Ramos (cell line): Measurements from ENCODE around the gene CYB5B.

Source experiments
- in situ Hi-C: fragments of 300-500 bp; cut with MboI; formaldehyde crosslinking; loops from one replicate; pipeline ENCODE4 v1.14.3; 2022; ENCODE audit warnings: low sequenced_read_pairs; ENCODE audit not compliant: unreplicated experiment

The CYB5B gene

GRCh38 chr16:69481901-69482341, 57.5 kb downstream of the CYB5B start:
- in situ Hi-C loops, result no loop called here

DNA sequence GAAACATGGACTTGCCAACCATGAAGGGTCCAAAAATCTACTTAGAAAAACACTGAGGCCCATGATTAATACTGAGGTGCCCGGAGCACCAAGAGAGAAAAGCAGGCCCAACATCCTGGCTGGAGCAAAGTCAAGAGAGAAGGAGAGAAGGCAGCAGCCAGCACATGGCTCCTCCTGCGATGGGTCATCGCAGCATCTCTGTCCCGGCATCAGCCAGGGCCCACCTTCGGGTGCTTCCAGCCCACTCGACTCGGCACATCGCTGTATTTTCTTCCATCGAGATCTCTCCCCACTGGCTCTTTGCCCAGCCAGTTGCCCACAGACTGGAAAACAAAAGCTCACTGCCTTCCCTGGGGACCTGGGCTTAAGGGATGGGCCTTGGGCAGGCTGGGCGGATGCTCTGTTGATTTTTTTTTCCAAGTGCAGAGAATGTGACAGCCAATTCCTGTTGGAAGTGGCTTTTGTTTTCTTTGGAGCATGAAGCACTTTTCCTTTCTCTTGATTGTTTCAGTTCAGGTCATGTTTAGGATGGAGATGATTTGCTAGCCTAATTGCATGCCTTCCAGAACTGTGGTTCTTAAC, 58.1 kb downstream of the CYB5B start:
- in situ Hi-C loops, result no loop called here

- in situ Hi-C loops, result no loop called here
These were observed 59.2 kb downstream of the CYB5B start for GRCh38 chr16:69483611-69484010.

DNA sequence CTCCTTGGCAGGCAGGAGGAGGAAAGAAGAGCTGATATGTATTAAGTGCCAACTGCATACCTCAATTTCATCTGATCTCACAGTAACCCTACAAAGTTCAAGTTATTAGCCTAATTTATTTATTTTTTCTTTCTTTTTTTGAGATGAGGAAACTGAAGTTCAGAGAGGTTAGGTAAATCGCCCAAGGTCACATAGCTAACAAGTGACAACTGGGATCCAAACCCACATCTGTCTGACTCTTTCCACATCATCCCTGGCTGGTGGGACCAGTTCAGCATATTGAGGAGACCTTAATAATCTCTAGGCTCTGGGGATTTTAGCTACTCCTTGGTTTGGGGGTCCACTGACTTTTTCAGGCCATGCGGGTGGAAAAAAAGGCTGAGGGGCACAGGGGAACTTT, 60.9 kb downstream of the CYB5B start:
- in situ Hi-C loops, result no loop called here

DNA sequence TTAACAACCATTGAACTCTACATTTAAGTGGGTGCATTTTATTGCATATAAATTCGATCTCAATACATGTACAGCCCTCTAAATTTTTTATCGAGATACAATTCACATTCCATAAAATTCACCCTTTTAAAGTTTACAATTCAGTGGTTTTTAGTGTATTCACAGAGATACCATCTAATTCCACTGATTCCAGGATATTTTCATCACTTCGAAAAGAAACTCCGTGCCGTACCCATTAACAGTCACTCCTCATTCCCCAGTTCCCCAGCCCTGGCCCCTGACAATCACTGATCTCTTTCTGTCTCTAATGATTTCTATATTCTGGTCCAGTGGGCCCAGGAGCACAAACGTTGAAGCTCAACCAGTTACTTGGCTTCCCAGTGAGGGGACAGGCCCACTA, 61.4 kb downstream of the CYB5B start:
- in situ Hi-C loops, result no loop called here

GRCh38 chr16:69486272-69486671, 61.9 kb downstream of the CYB5B start:
- in situ Hi-C loops, result no loop called here

- in situ Hi-C loops, result no loop called here
These were observed 62.3 kb downstream of the CYB5B start for GRCh38 chr16:69486724-69487123.

DNA sequence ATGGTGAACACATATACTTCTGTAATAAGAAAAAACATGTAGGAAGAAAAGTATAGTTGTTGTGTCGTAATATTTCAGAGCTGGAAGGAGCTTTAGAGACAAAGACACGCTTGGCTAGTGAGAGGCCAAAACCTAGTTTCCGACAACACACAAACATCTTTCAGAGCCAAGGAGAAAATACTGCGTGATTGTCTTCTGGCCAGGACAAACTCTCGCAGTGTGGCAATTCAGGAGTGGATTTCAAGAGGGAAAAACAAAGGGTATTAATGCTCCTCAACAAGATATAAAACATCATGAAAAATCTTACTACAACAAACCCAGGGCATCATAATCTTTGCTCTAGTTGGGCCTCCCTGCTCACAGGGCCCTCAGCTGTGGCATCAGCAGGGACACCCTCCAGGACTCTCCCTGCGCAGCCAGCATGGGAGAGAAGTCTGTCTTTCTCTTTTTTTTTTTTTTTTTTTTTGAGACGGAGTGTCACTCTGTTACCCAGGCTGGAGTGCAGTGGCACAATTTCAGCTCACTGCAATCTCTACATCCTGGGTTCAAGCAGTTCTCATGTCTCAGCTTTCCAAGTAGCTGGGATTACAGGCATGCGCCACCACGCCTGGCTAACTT, 66.4 kb downstream of the CYB5B start:
- in situ Hi-C loops, result no loop called here

DNA sequence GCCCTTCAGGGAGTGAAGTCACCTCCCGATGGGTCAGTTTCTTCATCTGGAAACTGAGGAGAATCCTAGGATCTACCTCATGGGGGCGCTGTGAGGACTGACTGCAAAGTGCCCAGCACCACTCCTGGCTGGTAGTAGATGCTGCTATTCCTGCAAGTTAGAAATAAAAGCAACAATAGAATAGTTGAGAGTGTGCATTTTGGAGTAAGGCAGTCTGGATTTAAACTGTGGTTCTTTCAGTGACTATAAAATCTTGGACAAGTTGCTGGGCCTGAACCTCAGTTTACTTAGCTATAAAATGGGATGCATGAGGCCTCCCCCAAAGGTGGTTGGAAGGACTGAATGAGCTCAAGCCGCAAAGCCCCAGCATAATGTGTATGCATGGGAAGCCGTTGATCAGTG, 70.6 kb downstream of the CYB5B start:
- in situ Hi-C loops, result no loop called here

DNA sequence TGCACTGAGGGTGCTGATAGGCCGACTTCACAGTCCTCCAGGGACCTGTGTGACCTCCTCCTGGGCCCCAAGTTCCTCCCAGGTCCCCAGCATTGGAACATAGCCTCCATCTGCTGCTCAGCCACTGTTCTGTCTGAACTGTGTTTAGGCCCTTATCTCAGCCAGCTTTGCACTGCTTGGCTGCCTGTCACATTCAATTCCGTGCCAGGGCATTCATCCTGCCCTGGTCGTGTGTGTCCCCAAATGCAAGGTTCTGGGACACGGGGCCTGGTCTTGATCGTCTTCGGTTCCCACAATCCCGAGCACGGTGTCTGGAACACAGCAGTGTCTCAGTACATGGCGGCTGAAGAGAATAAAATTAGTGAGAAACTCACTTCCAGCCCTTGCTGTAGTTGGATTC, 71.4 kb downstream of the CYB5B start:
- in situ Hi-C loops, result no loop called here

GRCh38 chr16:69496376-69496775, 72.0 kb downstream of the CYB5B start:
- in situ Hi-C loops, result no loop called here

GRCh38 chr16:69496896-69497295, 72.5 kb downstream of the CYB5B start:
- in situ Hi-C loops, result no loop called here

DNA sequence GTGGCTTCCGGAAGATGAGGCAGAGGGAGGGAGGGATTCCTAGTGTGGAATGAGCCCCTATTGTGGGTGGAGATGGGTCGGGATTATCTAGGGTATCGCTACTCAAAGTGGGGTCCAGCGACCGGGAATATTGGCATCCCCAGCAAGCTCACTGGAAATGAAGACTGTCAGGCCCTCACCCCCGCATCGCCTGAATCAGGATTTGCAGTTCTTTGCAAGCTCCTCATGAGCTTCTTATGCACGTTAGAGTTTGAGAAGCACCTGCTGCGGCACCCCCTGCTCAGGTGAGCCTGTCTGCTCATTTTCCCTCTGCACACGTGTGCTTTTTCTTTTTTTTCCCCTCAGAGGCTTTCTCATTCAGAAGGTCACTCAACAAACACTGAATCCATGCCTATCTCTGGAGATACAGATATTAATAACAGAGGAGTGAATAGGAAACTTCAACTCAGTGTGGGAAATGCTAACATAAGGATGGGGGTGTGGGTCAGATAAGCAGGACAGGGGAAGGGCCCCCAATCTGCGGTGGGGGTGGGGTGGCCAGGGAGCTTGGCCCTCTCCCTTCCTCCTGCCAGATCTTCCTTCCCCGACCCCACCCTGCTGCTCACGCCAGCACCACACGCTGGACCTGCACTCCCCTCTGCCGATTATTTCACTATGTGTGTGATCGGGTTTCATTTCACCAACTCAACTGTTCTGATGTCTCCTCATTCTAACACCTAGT, 73.6 kb downstream of the CYB5B start:
- in situ Hi-C loops, result no loop called here

DNA sequence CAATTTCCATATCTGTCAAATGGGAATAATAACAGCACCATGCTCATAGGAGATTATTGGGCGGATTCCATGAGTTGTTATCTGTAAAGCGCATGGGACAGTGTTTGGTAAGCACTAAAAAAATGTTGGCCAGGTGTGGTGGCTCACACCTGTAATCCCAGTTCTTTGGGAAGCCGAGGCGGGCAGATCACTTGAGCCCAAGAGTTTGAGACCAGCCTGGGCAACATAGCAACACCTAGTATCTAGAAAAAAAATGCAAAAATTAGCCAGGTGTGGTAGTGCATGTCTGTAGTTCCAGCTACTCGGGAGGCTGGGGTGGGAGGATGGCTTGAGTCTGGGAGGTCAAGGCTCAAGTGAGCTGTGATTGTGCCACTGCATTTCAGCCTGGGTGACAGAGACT, 74.5 kb downstream of the CYB5B start:
- in situ Hi-C loops, result no loop called here

- in situ Hi-C loops, result no loop called here
These were observed 75.3 kb downstream of the CYB5B start for GRCh38 chr16:69499541-69500230.

DNA sequence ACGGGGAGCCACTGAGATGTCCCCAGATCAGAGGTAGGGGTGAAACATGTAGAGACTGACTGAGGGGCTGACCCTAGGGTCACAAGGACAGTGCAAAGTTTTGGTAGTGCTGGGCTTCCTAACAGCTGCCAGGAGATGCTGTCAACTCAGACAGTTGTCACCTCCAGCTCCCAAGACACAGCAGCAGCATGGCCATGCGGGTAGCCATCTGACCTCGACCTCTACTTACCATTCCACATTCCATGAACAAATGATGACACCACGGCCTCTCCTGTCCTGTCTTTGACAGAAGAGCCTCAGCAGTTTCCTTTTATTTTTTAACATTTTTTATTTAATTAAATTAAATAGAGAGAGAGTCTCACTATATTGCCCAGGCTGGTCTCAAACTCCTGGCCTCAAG, 76.1 kb downstream of the CYB5B start:
- in situ Hi-C loops, result no loop called here

GRCh38 chr16:69501956-69502745, 77.7 kb downstream of the CYB5B start:
- in situ Hi-C loops, result no loop called here

- in situ Hi-C loops, result no loop called here
These were observed 78.8 kb downstream of the CYB5B start for GRCh38 chr16:69503244-69503643.

DNA sequence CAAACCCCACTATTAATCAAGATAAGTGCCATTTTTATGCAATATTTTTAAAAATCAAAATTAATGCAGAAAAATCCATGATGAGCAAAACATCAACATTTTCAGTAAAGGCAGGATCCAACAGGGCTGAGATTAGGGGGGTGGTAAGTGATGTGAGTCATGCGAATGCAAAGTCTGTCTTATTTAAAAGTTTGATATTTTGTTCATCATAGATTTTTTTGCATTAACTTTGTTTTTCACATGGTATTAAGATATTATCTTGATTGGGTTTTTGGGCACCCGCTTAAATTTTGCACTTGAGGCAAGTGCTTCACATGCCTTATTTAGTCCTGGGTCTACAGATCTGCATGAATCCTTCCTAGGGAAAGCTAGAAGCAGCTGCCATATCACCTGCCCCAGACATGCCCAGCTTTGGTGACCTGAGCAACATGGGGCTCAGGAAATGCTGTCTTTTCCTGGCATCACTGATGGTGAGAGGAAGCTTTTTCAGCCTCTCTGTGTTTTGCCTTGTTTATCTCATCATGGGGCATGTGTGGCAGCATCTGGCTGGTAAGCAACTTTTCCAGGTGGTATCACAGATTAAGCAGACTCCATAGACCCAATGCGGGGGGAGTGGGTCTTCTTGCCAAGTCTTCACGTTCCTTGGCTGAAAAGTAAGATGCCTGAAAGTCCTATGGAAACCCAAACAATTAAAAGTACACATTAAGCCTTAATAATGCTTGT, 83.8 kb downstream of the CYB5B start:
- in situ Hi-C loops, result no loop called here

GRCh38 chr16:69509125-69509524, 84.7 kb downstream of the CYB5B start:
- in situ Hi-C loops, result no loop called here
